Breast epithelium (tissue), 4 donors: ENCODE measurements around the gene RFT1. TPM values are rescaled to one million over a fixed set of nuclear protein-coding genes. Genes with fewer than 3 reads are reported as not detected.

Experiments used
- DNase-seq, 2 donors: peaks; one replicate each; pipeline ENCODE4 v3.0.0-alpha.2; 2019; ENCODE audit warnings: low spot score in 2 of 2
- H3K27ac ChIP-seq, 2 donors: fragments of 200-600 bp; sonication (generic) in 1 of 2; one replicate each; pipeline ENCODE4 v1.5.1; 2016 to 2019; ENCODE audit warnings: mild to moderate bottlenecking in 1 of 2
- H3K27me3 ChIP-seq, 2 donors: fragments of 200-600 bp; sonication (generic) in 1 of 2; one replicate each; pipeline versions ENCODE4 v1.5.1 to v1.6.0; 2017 to 2019; ENCODE audit warnings: control low read depth in 1 of 2, mild to moderate bottlenecking in 1 of 2
- H3K36me3 ChIP-seq: fragments of 200-600 bp; one replicate; pipeline ENCODE4 v1.5.1; 2019
- H3K4me1 ChIP-seq, 2 donors: fragments of 200-600 bp; sonication (generic); one replicate each; pipeline ENCODE4 v1.5.1; 2016 to 2019; ENCODE audit warnings: control low read depth in 1 of 2
- H3K4me3 ChIP-seq, 3 donors: fragments of 200-600 bp; sonication (generic); 1 replicate in 2 of 3; 2 replicates in 1 of 3; pipeline ENCODE4 v1.5.1; 2016 to 2019; ENCODE audit warnings: mild to moderate bottlenecking in 3 of 3, moderate library complexity in 2 of 3
- H3K9me3 ChIP-seq, 2 donors: fragments of 200-600 bp; sonication (generic) in 1 of 2; one replicate each; pipeline ENCODE4 v1.5.1; 2016 to 2019; ENCODE audit warnings: control low read depth in 1 of 2
- POLR2A ChIP-seq: fragments of 450-650 bp; IDR thresholded peaks from one replicate; pipeline ENCODE4 v1.6.1; 2016; ENCODE audit warnings: antibody characterized with exemption, mild to moderate bottlenecking, moderate library complexity
- POLR2AphosphoS5 ChIP-seq, 3 donors: sonication (generic); formaldehyde crosslinking; IDR thresholded peaks; one replicate each; pipeline ENCODE4 v1.6.1; 2017; ENCODE audit warnings: antibody characterized with exemption in 3 of 3
- intact Hi-C: fragments of 100-400 bp; cut with DNase I; formaldehyde crosslinking; loops from one replicate; pipeline ENCODE4 v1.15.1; 2023; ENCODE audit warnings: low total_unique reads
- total RNA-seq, 3 donors: library from RNA; depleted of rRNA; stranded (reverse); fragments of >200 nt; gene quantifications; one replicate each; pipeline ENCODE4 v1.1.0, GENCODE V29; 2016
- TF ChIP-seq, protein P1 (sequence below), 3 donors: fragments of 450-650 bp; IDR thresholded peaks; one replicate each; pipeline ENCODE4 v1.5.1; 2016 to 2017; ENCODE audit warnings: antibody characterized with exemption in 3 of 3, mild to moderate bottlenecking in 3 of 3, moderate library complexity in 3 of 3

RFT1 gene
- total RNA-seq, 3 donors from 2014 or later = 9.5 to 11.7 (median 10.1) TPM

DNA sequence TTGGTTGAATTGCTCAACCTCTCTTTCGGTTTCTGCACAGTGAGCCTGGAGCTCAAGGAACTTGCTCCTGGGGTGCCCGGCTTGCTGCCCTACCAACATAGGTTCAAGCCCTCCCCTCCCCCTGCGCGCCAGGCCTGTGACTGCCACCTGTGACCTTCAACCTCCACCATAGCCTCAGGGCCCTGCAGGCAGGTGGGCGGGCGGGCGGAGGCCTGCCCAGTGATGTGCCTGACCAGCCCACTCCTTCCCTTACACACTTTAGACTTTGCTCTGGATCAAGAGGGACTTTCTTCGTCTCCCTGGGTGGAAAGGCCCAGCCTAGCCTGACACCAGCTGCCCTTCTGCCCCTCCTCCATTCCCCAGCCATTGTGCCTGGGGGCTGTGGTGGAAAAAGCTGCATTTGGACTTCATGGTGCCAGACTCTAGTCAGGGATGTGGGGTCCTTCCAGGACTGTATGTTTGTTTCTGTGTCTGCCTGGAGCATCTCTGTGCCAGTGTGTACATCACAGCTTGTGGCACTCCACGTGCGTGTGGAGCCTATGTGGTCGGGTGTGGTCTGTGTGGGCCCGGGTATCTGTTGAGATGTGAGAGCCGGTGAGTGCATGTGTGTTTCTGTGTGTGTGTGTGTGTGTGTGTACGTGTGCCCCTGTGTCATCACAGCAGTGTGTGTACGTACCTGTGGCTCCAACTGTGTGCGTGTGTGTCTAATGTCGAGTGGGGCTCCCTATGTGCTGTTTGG, 40.3 kb upstream of the RFT1 start:
- Histone ChIP-seq H3K36me3 (no peaks in the 10 kb centered on the region), H3K27me3 (no peaks in the 10 kb centered on the region), H3K27ac (peak overlapping the region in 1 of 2 donors; percentile 66), H3K9me3 (no peaks in the 10 kb centered on the region), H3K4me3 (no peak overlapping the region), H3K4me1 (peaks cover 0 to 10% of the 10 kb centered on the region in 2 donors)
- TF ChIP-seq POLR2A (no peak), POLR2AphosphoS5 (IDR thresholded peaks at IDR 0.05) (no peak)
- TF ChIP-seq, protein P1, sequence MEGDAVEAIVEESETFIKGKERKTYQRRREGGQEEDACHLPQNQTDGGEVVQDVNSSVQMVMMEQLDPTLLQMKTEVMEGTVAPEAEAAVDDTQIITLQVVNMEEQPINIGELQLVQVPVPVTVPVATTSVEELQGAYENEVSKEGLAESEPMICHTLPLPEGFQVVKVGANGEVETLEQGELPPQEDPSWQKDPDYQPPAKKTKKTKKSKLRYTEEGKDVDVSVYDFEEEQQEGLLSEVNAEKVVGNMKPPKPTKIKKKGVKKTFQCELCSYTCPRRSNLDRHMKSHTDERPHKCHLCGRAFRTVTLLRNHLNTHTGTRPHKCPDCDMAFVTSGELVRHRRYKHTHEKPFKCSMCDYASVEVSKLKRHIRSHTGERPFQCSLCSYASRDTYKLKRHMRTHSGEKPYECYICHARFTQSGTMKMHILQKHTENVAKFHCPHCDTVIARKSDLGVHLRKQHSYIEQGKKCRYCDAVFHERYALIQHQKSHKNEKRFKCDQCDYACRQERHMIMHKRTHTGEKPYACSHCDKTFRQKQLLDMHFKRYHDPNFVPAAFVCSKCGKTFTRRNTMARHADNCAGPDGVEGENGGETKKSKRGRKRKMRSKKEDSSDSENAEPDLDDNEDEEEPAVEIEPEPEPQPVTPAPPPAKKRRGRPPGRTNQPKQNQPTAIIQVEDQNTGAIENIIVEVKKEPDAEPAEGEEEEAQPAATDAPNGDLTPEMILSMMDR (IDR thresholded peaks at IDR 0.05) = no peak
- intact Hi-C loops = no loop called here
- no peak for DNase-seq

DNA sequence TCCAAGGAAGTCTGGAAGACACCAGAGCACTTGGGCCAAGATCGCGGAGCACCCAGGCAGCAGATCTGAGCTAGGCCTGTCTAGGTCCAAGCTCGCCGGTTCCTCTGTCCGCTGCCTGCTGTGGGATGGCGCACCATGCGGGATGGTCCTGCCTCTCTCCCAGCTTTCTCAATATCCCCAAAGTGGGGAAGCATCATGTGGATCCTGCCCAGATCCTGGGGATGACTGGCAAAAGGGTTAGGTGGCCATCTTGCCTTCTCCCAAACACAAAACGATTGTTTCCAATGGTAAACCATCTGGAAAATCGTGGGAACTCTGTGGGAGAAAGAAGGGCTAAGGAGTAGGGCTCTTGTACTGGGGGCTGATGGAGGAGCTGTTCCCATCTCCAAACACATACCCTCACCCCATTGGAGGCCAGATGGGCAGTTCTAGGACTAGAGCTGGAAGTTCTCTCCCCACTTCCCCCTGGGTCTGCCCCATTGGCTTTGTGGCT, 39.6 kb upstream of the RFT1 start:
- H3K27ac ChIP-seq = peak overlapping the region in 1 of 2 donors; percentile 66
- peaks cover under 1 to 10% of the 10 kb centered on the region in 2 donors for H3K4me1 ChIP-seq
- H3K4me3 ChIP-seq = peak overlapping the region in 1 of 3 donors; percentile 19

DNA sequence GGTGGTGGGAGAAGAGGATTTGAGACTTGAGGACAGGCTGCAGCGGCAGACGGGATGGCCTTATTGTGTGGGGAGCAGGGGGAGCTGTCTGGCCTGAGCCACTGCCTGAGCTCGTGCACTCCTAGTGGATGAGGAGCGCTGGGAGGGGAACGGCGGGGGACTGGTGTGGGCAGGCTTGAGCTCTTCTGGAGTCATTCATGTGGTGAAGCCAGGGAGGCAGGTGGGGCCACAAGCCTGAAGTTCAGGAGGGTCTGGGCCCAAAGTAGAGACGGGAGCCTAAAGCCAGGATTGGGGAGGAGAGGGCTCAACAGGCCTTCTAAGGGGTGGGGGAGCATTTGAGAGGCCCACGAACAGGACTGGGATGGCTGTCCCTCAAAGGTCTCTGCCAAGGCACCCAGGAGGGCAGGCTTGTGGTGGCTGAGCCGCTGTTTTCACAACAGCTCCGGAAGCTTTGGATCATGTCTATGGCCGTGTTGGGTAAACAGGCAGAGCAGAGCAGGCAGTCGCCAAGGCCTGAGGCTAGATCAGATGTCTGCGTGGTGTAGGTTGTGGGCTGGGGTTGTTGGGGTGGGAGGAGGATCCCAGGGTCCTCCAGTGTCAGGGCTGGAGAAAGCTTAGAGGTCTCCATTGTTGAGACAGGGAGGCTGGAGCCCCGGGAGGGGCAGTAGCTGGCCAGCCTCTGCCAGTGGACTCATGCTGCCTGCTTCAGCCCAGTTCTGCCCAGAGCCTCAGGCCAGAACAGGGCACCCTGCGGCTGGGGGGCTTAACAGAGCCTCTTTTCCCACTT, 39.0 kb upstream of the RFT1 start:
- Histone ChIP-seq H3K27ac (peak overlapping the region; percentile 40 to 66), H3K4me3 (peak overlapping the region in 2 of 3 donors; percentile 13 to 19), H3K27me3 (no peaks in the 10 kb centered on the region), H3K4me1 (peaks cover 4 to 10% of the 10 kb centered on the region in 2 donors), H3K36me3 (no peaks in the 10 kb centered on the region), H3K9me3 (no peaks in the 10 kb centered on the region)
- intact Hi-C loops = no loop called here
- peak; percentile 49 to 62 for DNase-seq
- TF ChIP-seq, protein P1 (IDR thresholded peaks at IDR 0.05) = no peak
- TF ChIP-seq POLR2A (no peak), POLR2AphosphoS5 (IDR thresholded peaks at IDR 0.05) (no peak)

More for the DNA sequence above, 39.6 kb upstream of the RFT1 start:
- intact Hi-C loops = no loop called here
- no peak for DNase-seq
- TF ChIP-seq, protein P1 (IDR thresholded peaks at IDR 0.05) = no peak
- TF ChIP-seq POLR2AphosphoS5 (IDR thresholded peaks at IDR 0.05) (no peak), POLR2A (no peak)
- Histone ChIP-seq H3K36me3 (no peaks in the 10 kb centered on the region), H3K27me3 (no peaks in the 10 kb centered on the region), H3K9me3 (no peaks in the 10 kb centered on the region)

DNA sequence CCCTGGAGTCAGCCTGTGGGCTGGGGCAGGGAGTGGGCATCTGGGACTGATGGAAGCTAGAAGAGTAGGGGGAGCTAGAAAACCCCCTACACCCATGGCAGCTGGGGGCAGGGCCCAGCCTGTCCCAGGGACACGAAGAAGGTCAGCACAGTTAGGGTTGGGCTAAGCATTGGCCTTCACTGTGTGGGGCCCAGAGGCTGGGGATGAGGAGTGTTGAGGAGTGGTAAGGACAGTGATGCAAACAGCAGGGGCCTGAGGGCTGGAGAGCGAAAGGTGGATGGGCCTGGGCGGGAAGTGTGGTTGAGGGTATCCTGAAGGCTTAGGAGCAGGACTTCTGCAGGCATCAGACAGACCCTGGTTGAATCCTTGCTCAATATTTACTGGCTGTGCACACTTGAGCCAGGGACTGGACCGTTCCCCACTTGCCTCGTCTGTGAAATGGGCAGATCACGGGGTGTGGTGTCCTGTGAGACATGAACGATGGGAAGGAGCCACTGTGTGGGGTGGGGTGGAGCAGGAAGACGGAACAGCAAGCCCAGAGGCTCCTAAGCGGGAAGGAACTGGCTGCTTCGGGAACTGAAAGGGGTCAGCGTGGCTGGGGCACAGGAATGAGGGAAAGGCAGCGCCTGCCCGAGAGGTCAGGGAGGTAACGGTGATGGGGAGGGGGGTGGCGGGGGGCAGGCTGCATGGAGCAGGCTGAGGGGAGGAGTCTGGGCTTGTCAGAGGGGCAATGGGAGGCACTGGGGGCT, 38.1 kb upstream of the RFT1 start:
- no peak for DNase-seq
- Histone ChIP-seq H3K9me3 (no peaks in the 10 kb centered on the region), H3K36me3 (no peaks in the 10 kb centered on the region), H3K27ac (peak overlapping the region in 1 of 2 donors; percentile 66), H3K4me3 (peak overlapping the region in 2 of 3 donors; percentile 13 to 19), H3K27me3 (no peaks in the 10 kb centered on the region), H3K4me1 (peaks cover 4 to 10% of the 10 kb centered on the region in 2 donors)
- intact Hi-C loops = no loop called here
- TF ChIP-seq POLR2AphosphoS5 (IDR thresholded peaks at IDR 0.05) (no peak), POLR2A (no peak)
